K562 (cell line): Measurements from ENCODE around the gene ARAP1. TPM values are rescaled to one million over a fixed set of nuclear protein-coding genes. Genes with fewer than 3 reads are reported as not detected.

ENCODE experiments used
- CXXC5 ChIP-seq: fragments of 250-450 bp; sonication (Bioruptor Pico); IDR thresholded peaks from 2 replicates; pipeline ENCODE4 v1.8.0; 2022; ENCODE audit warnings: inconsistent platforms, mild to moderate bottlenecking, moderate library complexity
- E2F1 ChIP-seq: sonication (generic); formaldehyde crosslinking; IDR thresholded peaks from 2 replicates; pipeline ENCODE4 v1.8.1; 2023; ENCODE audit warnings: mild to moderate bottlenecking, missing genetic modification reagents, moderate library complexity
- EGR1 ChIP-seq: fragments of 450-650 bp; conservative IDR thresholded peaks from 2 replicates; pipeline ENCODE4 v1.6.1; 2017; ENCODE audit warnings: mild to moderate bottlenecking
- POLR2B ChIP-seq: fragments of 450-650 bp; IDR thresholded peaks from 2 replicates; pipeline ENCODE4 v1.6.1; 2018; ENCODE audit warnings: low read depth; ENCODE audit not compliant: partially characterized antibody
- PRDM10 ChIP-seq: fragments of 450-650 bp; IDR thresholded peaks from 2 replicates; pipeline ENCODE4 v1.6.1; 2018; ENCODE audit not compliant: partially characterized antibody
- RB1 ChIP-seq: fragments of 450-650 bp; IDR thresholded peaks from 2 replicates; pipeline ENCODE4 v1.6.1; 2017; ENCODE audit warnings: low read depth, mild to moderate bottlenecking
- RBFOX2 ChIP-seq: fragments of 200-400 bp; formaldehyde crosslinking; IDR thresholded peaks from 2 replicates; pipeline ENCODE4 v1.6.1; 2017; ENCODE audit warnings: low read depth, mild to moderate bottlenecking, low read length, moderate library complexity
- SFPQ ChIP-seq: fragments of 200-400 bp; formaldehyde crosslinking; IDR thresholded peaks from 2 replicates; pipeline ENCODE4 v1.6.1; 2017; ENCODE audit warnings: mild to moderate bottlenecking, low read depth, low read length, moderate library complexity
- ZBTB9 ChIP-seq: fragments of 450-650 bp; formaldehyde crosslinking; IDR thresholded peaks from 2 replicates; pipeline ENCODE4 v1.4.0; 2020; ENCODE audit warnings: mild to moderate bottlenecking, moderate library complexity
- ZNF239 ChIP-seq: fragments of 250-450 bp; sonication (Bioruptor Pico); IDR thresholded peaks from 2 replicates; pipeline ENCODE4 v1.4.0; 2020; ENCODE audit warnings: mild to moderate bottlenecking
- polyA plus RNA-seq, 8 experiments: library from polyadenylated mRNA; depleted of rRNA in 4 of 8; stranded (reverse) in 5 of 8; unstranded in 3 of 8; fragments of >200 nt; fragmentation: Nextera tagmentation in 2 of 8; fragmentation: Illumina TruSeq in 1 of 8; extraction: Ambion mirVana in 2 of 8; extraction: Trizol in 1 of 8; gene quantifications; 2 replicates each; pipeline versions ENCODE4 v1.2.1 to v1.2.3, GENCODE V29; 2011 to 2014; ENCODE audit warnings: inconsistent platforms in 1 of 8, missing spikeins in 1 of 8
- total RNA-seq, 7 experiments: library from RNA; depleted of rRNA in 6 of 7; stranded (reverse); fragments of >200 nt in 6 of 7; fragmentation: Illumina TruSeq in 2 of 7; extraction: Trizol in 2 of 7; gene quantifications; 2 replicates each; pipeline versions ENCODE4 v1.2.1 to v1.2.3, GENCODE V29; 2011 to 2021; ENCODE audit warnings: low replicate concordance in 1 of 7
- TF ChIP-seq, protein P1 (sequence below): fragments of 450-650 bp; IDR thresholded peaks from 2 replicates; pipeline ENCODE4 v1.6.1; 2016; ENCODE audit warnings: low read depth, mild to moderate bottlenecking, moderate library complexity

The ARAP1 gene
- total and polyA plus RNA-seq, 9 of the 15 experiments (the other 6 are each of a cell fraction or from before 2014, with no cell fraction given) = 0.23 to 67.0 (median 24.6) TPM

- TF ChIP-seq POLR2B (no peak), RB1 (0 out of 2 replicates have a peak, but pooled peaks have one; percentile 22), E2F1 (CRISPR knock-in tag) (no peak), ZNF239 (CRISPR knock-in tag) (no peak), EGR1 (0 out of 2 replicates have a peak, but pooled peaks have one; percentile 26), RBFOX2 (0 out of 2 replicates have a peak, but pooled peaks have one; percentile 17), SFPQ (no peak), PRDM10 (no peak), ZBTB9 (CRISPR knock-in tag) (no peak), CXXC5 (CRISPR knock-in tag) (no peak)
- TF ChIP-seq, protein P1, sequence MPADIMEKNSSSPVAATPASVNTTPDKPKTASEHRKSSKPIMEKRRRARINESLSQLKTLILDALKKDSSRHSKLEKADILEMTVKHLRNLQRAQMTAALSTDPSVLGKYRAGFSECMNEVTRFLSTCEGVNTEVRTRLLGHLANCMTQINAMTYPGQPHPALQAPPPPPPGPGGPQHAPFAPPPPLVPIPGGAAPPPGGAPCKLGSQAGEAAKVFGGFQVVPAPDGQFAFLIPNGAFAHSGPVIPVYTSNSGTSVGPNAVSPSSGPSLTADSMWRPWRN = no peak
These were observed 29.3 kb upstream of the ARAP1 start (continued) for GRCh38 chr11:72781313-72782080.
